Putamen (tissue), 1 donor: ENCODE measurements around the gene SMIM5.

ENCODE experiments used
- DNase-seq: peaks from one replicate; pipeline ENCODE4 v3.0.0-alpha.2; 2016; ENCODE audit warnings: low spot score

SMIM5 gene

DNA sequence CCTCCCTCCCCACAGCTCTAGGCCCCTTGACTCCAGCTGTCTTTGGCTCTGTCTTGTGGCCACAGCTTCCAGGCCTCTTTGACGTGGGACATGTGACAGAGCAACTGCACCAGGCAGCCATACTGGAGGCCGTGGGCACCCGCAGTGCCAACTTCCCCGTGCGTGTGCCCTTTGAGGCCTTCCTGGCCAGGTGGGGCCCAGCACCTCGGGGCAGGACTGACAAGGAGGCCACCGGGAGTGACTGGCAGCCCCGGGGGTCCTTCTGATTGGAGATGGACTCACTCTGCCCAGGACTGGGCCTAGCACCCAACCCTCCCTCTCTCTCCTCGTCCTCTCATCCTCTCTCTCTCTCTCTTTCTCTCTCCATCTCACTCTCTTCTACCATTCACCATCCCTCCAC, 30.1 kb upstream of the SMIM5 start:
- DNase-seq = no peak

DNA sequence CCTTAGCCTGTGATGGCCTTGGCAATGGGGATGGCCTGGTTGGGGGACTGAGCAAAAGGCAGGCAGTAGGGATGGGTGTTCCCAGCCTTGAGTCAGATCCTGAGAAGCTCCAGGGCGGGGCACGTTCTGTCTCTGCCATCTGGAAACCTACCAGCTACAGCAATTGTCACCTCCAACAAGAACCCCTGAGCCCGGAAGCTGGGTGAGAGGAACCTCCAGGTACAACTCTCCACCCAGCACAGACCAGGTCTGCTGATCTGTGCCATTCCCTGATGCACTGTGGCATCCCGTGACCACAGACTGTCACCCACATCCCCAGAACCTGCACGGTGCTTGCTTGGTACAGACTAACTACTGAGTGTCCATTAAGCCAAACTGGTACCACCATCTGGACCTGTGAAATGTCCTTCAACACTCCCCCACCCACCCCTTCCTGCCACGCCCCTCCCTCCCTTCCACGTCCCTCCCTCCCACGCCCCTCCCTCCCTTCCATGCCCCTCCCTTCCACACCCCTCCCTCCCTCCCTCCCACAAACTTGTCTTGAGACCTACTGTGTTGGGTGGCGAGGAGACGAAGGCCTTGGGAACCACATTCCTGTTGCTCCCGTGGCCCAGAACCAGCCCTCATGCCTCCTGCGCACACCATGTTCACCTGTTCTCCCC, 29.1 kb upstream of the SMIM5 start:
- DNase-seq = no peak

DNA sequence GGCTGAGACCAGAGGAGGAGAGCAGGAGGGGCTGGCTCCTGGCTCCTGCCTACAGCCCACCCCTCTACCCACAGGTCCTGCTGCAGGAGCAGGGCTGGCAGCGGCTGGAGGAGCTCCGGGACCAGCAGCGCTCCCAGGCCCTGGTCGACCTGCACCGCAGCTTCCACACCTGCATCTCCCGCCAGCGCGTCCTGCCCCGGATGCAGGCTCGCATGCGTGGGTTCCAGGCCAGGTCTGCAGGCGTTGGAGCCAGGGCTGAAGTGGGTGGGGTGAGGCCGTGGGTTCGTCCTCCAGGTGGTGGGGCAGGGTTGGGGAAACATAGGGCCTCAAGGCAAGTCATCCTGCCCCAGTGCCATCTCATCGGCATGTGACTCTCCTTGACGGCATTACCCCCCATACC, 27.4 kb upstream of the SMIM5 start:
- DNase-seq = no peak

DNA sequence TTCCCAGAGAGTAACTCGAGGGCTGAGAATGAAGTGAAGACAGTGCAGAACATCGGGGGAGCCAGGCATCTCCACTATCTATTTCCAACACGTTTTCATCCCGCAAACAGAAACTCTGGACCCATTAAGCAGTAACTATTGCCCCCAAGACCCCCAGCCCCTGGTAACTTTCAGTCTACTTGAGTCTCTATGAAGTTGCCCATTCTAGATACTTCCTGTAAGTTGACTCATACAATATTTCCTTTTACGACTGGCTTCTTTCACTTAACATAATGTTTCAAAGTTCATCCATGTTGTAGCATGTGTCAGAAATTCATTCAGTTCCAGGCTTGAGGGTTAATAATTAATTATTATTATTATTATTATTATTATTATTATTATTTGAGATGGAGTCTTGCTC, 26.1 kb upstream of the SMIM5 start:
- DNase-seq = no peak

DNA sequence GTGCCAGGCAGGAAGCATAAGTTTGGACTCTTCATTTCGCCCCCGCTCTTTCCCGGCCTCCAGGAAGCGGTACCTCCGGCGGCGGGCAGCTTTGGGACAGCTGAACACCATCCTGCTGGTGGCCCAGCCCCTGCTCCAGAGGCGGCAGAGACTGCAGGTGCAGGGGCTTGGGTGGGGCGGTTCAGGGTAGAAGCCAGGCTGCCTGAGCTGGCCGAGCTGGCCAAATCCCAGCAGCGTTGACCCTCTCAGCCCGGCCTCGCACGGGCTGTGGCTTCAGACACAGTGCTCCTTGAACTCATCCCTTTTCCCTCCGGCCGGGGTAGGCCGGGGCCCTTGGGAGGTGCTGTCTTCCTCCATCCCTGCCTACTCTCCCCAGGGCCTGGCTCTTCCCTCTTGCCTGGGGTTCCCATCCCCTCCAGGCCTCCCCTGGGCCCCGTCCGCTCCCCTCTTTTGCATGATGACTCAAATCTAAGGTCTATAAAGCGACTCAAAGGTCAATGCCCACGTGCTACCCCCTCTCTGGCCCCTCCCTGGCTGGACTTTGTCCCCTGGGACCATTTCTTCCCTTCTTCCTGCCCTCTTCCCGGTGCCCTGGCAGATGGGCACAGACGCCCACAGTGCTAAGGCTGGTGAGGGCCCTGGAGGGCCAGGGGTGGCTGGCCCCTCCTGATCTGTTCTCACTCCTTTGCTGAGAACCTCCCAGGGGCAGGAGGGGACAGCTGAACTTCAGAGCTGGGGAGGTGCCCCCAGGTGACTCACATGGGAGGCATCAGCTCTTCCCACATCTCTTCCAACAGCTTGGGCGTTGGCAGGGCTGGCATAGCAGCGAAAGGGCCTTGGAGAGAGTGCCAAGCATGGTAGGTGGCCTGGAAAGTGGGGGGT, 22.9 kb upstream of the SMIM5 start:
- DNase-seq = no peak

DNA sequence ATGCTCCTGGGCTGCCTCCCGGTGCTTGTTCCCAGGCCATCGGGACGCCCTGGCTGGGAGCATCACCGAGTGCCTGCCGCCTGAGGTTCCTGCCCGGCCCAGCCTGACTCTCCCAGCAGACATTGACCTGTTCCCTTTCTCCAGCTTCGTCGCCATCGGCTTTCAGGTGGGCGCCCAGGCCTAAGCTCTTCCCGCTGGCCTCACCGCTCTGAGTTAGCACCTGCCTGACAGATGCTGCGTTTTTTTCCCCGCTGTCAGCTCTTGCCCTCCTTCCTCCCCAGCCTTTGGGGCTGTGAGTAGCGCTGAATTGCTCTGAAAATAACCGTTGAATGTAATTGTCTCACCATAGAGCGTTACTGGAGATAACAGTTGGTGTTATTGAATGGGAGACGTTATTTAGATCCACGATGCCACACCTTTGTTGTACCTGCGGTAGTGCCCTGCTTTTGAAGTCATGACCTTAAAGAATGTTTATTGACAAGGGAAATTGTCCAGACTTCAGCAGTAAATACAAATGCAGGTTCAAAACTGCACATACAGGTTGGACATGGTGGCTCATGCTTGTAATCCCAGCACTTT, 21.3 kb upstream of the SMIM5 start:
- no peak for DNase-seq

DNA sequence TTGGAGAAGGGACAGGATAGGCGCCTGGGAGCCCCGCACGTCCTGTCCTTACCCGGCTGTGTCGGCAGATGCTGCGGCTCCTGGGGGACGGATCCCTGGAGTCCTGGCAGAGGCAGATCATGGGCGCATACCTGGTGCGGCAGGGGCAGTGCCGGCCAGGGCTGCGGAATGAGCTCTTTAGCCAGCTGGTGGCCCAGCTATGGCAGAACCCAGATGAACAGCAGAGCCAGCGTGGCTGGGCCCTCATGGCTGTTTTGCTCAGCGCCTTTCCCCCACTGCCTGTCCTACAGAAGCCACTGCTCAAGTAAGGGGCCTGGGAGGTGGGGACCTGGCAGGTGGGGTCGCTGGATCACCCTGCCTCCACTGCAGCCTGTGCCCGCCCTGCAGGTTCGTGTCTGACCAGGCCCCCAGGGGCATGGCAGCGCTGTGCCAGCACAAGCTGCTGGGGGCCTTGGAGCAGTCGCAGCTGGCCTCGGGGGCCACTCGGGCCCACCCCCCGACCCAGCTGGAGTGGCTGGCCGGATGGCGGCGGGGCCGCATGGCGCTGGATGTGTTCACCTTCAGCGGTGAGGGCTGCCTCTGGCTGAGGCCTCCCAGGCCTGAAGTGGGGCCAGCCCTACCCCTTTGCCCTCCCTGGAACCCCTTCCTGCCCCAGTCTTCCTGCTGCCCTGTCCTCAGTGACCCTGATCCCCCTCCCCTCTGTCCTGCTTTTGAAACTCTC, 20.2 kb upstream of the SMIM5 start:
- no peak for DNase-seq

DNA sequence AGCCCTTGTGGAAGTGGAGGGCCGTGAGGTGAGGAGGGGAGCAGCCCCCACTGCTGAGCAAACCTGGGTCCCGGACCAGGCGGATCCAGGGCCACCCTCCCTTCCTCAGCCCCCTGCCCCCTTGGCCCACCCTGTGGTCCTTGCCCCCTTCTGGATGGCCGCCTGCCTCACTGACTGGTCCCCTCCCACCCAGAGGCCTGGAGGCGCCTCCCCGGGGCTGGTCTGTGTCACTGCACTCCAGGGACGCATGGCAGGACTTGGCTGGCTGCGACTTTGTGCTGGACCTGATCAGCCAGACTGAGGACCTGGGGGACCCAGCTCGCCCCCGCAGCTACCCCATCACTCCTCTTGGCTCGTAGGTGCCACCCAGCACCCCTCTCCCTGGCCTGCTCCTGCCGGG, 19.2 kb upstream of the SMIM5 start:
- DNase-seq = no peak

DNA sequence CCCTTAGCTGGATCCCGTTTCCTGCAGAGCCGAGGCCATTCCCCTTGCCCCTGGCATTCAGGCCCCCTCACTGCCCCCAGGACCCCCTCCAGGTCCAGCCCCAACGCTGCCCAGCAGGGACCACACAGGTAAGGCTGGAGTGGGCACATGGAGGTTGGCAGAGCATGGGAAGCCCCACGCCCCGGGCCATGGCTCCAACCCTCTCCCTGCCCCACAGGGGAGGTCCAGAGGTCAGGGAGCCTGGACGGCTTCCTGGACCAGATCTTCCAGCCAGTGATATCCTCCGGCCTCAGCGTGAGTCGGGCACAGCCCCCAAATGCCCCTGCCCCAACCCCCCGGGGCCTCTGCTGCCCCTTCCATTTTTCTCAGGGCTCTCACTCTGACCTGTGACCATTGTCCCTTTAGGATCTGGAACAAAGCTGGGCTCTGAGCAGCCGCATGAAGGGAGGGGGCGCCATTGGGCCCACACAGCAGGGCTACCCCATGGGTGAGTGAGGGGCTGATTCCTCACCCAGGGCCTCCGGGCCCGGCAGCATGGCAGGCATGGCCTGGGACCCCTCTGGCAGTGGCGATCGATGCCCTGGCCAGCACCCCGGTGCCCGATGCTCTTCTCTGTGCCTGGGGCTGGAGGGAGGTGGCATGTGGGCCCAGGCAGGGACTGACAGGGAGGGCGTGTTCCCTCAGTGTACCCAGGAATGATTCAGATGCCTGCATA, 18.5 kb upstream of the SMIM5 start:
- DNase-seq = no peak

DNA sequence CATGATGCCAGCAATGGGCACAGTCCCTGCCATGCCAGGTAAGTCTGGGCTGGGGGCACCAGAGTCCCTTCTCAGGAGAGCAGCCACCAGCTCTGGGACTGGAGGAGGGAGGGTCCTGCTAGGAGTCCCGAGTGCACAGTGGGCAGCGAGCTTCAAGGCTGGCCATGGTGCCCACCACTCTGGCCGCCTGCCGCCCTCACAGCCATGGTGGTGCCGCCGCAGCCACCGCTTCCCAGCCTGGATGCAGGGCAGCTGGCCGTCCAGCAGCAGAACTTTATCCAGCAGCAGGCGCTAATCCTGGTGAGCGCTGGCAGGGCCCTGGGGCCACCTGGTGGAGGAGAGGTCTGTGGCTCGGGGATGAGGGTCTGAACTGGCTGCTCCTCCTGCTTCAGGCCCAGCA, 17.9 kb upstream of the SMIM5 start:
- DNase-seq = no peak

DNA sequence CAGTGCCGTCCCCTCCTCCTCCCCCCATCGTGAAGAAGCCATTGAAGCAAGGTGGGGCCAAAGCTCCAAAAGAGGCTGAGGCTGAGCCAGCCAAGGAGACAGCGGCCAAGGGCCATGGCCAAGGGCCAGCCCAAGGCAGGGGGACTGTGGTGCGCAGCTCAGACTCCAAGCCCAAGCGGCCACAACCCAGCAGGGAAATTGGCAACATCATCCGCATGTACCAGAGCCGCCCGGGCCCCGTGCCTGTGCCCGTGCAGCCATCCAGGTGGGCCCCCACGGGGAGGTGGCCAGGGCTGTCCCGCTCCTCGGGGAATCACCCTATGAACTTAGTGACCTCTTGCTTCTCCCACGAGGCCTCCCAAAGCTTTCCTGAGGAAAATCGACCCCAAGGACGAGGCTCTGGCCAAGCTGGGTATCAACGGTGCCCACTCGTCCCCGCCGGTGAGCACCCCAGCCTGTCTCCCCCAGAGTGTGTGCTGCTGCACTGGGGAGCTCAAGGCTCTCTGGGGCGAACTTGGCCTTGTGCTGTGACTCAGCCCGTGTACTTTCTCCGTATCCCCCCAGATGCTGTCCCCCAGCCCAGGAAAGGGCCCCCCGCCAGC, 16.6 kb upstream of the SMIM5 start:
- DNase-seq = no peak

DNA sequence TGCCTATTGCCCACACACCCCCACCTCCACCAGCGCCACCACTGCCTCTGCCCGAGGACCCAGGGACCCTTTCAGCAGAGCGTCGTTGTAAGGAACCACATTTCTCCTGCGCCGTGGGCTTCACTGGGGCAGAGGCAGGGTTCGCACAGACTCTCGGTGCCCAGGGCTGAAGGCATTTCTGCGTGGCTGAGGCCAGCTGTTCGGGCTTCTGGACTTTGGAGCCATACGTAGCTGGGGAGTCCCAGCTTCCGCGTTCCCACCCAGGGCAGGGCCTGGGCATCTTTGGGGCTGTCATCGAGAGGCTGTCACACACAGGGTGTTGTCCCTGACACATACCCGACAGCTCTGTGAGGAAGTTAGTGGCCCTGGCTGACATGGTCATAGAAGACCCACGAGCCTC, 16.0 kb upstream of the SMIM5 start:
- no peak for DNase-seq

DNA sequence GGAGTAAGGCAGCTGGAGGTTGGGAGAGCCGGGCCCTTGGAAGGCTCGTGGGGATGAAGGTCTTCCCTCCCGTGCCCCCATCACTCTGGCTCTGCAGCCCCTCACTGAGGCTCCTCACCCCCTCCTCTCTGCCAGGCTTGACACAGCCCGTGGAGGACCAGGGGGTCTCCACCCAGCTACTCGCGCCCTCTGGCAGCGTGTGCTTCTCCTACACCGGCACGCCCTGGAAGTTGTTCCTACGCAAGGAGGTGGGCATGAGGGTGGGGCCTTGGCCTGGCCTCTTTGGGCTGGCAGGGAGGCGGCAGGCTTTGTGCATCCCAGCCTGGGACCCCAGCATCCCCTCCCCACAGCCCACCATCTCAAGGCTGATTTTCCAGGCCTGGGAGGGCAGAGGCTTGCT, 15.6 kb upstream of the SMIM5 start:
- DNase-seq = no peak

DNA sequence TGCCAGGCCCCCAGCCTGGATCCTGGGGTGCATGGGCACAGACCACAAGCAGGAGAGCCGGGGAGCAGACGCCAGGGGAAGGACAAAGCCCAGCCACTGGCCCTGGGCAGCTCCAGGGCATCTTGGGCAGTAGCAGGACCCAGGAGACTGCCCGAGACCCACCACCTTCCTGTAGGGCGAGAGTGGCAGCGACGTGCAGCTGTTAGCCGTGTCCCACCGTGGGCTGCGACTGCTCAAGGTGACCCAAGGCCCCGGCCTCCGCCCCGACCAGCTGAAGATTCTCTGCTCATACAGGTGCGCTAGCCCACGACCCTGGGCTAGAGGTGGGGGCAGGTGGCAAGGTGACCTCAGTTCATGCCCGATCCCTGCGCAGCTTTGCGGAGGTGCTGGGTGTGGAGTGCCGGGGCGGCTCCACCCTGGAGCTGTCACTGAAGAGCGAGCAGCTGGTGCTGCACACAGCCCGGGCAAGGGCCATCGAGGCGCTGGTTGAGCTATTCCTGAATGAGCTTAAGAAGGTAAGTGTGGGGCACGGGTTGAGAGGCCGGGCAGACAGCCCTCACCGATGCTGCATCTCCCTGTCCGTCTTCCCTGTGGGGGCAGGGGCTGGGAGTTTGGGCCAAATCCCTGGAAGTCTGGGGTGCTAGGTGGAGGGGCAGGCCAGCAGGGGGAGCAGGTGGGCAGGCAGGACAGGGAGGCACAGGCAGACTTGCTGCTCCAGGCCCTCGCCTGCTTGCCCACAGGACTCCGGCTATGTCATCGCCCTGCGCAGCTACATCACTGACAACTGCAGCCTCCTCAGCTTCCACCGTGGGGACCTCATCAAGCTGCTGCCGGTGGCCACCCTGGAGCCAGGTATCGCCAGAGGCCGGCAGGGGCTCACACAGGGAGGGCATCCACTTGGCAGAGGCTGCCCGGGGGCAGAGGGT, 13.5 kb upstream of the SMIM5 start:
- DNase-seq = no peak

DNA sequence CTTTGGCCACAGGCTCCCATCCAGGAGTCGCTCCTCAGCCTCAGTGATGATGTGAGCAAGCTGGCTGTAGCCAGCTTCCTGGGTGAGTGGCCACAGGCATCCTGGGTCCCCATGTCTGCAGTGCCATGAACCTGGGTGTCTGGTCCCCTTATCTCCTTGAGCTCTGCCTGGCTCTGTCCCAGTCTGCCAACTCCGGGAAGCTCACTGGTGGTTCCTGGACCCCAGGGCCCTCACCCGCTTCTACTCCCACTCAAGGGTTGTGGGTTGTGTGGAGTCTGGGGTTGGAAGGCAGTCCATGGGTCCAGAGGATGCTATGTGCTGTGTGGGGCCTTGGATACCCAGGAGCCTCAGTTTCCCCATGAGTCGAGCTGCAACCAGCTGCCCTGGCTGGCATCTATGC, 11.7 kb upstream of the SMIM5 start:
- DNase-seq = no peak

DNA sequence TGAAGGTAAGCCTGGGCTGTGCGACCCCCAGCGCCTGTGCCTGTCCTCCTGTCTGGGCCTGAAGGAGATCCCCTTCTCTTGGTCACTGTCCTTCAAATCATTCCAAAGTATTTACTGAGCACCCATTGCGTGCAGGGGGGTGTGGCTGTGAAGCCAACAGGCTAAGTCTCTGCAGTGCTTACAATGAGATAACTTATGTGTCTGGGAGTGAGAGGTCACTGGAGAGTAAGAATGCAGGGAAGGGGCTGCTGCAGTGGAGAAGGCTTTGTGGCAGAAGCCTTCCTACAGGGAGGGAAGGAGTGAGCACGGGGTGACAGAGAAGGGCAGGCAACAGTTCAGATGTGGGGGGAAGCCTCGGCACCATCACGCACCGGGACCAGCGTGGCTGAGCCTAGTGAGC, 11.2 kb upstream of the SMIM5 start:
- no peak for DNase-seq

DNA sequence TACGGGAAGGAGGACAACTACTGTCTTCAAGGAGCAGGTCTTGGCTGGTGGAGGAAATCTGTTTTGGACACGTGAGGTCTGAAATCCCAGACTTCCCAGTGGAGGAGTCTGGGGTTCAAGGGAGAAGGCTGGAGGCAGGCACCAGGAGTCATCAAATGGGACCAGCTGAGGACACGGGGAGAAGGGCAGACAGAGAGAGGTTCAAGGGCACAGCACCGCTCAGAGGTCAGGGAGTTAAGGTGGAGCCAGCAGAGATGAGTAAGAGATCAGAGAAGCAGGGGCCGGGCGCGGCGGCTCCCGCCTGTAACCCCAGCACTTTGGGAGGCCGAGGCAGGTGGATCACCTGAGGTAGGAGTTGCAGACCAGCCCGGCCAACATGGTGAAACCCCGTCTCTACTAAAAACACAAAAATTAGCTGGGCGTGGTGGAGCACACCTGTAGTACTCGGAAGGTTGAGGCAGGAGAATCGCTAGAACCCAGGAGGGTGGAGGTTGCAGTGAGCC, 10.4 kb upstream of the SMIM5 start:
- no peak for DNase-seq

DNA sequence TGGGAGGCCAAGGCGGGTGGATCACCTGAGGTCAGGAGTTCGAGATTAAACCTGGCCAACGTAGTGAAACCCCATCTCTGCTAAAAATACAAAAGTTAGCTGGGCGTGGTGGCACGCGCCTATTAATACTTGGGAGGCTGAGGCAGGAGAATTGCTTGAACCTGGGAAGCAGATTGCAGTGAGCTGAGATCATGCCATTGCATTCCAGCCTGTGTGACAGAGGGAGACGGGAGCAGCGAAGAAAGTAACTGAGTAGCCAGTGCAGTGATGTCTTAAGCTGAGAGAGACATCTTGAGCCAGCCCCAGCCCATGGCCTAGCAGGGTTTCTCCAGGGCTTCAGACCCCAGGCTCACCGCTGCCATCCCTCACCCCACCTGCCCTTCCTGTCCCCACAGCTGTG, 9.8 kb upstream of the SMIM5 start:
- no peak for DNase-seq

DNA sequence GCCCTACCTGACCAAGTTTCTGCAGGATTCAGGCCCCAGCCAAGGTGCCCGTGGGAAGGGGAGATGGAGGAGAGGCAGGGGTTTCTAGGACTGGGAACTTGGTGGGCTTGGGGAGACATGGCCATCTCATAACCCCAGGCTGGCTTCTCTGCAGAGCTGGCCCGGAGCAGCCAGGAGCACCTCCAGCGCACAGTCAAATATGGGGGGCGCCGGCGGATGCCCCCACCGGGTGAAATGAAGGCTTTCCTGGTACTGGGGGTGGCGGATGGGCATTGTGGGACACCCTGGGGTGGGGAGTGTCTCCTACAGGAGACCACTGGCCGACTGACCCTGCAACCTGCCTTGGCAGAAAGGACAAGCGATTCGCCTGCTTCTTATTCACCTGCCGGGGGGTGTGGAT, 9.2 kb upstream of the SMIM5 start:
- no peak for DNase-seq

DNA sequence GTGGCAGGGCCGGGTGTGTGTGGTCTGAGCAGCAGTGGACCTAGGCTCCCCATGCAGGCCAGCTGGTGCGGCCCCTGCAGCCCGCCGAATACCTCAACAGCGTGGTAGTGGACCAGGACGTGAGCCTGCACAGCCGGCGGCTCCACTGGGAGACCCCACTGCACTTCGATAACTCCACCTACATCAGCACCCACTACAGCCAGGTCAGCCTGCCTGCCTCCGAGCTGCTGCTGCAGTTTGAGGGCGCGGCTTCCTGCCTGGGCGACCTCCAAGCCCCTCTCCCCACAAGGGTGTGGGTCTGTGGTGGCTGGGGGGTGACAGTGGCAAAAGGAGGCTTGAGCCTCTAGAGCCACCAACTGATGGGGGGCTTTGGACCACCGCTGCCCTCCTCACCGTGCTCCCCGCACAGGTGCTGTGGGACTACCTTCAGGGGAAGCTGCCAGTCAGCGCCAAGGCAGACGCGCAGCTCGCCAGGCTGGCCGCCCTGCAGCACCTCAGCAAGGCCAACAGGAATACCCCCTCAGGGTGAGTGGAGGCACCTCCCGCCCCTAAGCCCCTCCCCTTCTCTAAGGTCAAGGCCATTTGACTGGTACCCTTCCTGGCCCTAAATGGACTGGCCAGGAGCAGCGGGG, 8.4 kb upstream of the SMIM5 start:
- DNase-seq = no peak
